Measurements from ENCODE around the gene PRR3. TPM values are rescaled to one million over a fixed set of nuclear protein-coding genes. Genes with fewer than 3 reads are reported as not detected.

The PRR3 gene
- total and polyA plus RNA-seq, 9 of the 15 experiments (the other 6 are each of a cell fraction or from before 2014, with no cell fraction given), result 23.5 to 59.6 (median 28.8) TPM

DNA sequence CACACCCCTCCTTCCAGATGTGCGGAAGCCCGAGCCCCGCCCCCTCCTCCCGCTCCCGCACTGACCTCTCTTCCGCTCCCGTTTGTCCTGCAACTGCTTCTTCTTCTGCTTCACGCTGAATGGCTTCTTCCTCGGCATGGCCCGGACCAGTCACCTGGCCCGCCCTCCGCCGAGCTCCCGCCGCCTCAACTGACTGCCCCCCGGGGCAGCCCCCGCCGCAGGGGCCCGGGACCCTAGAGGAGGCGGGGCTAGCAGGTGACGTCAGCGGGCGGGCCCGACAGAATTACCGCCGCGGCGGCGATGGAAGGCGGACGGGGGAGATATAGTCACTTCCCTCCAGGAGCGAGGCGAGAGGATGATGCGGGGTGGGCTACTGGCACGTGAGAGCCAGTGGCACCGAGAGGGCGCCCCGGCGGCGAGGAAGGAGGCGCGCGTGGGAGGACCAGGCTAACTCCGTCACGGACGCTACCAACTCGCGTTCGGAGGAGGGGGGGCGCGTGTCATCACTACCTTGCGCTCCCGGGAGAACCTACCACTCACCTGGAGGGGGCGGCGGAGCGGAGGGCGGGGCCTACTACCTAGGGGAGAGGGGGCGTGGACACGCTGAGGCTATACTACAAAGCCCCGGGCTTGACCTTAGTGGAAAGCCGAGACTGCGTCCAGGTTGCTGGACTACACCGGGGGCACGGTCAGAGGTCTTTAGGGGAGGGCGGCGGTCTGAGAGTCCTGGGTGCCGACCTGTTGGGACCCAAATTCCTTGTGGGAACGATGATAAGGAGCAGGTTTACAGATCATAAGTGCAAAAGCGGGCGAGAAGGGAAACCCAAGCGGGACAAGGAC, 809 bp upstream of the PRR3 start, which contains the start of gene GNL1 (continued):
- TF ChIP-seq, protein P1, sequence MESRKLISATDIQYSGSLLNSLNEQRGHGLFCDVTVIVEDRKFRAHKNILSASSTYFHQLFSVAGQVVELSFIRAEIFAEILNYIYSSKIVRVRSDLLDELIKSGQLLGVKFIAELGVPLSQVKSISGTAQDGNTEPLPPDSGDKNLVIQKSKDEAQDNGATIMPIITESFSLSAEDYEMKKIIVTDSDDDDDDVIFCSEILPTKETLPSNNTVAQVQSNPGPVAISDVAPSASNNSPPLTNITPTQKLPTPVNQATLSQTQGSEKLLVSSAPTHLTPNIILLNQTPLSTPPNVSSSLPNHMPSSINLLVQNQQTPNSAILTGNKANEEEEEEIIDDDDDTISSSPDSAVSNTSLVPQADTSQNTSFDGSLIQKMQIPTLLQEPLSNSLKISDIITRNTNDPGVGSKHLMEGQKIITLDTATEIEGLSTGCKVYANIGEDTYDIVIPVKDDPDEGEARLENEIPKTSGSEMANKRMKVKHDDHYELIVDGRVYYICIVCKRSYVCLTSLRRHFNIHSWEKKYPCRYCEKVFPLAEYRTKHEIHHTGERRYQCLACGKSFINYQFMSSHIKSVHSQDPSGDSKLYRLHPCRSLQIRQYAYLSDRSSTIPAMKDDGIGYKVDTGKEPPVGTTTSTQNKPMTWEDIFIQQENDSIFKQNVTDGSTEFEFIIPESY (CRISPR knock-in tag; IDR thresholded peaks at IDR 0.05), result no peak
- TF ChIP-seq, protein P2, sequence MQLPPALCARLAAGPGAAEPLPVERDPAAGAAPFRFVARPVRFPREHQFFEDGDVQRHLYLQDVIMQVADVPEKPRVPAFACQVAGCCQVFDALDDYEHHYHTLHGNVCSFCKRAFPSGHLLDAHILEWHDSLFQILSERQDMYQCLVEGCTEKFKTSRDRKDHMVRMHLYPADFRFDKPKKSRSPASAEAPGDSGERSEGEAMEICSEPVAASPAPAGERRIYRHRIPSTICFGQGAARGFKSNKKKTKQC (CRISPR knock-in tag; IDR thresholded peaks at IDR 0.05), result peak; percentile 75
- TF ChIP-seq TRIM28 (IDR thresholded peaks at IDR 0.05) (0 out of 2 replicates have a peak, but pooled peaks have one; percentile 15), ZBTB1 (CRISPR knock-in tag; IDR thresholded peaks at IDR 0.05; ENCODE audit: borderline replicate concordance, low read depth) (0 out of 2 replicates have a peak, but pooled peaks have one; percentile 8), ZNF584 (CRISPR knock-in tag; IDR thresholded peaks at IDR 0.05; ENCODE audit: low read depth) (0 out of 2 replicates have a peak, but pooled peaks have one; percentile 5), ZNF347 (CRISPR knock-in tag; IDR thresholded peaks at IDR 0.05; ENCODE audit: low read depth) (no peak), ZC3H8 (IDR thresholded peaks at IDR 0.05) (no peak), RHOXF2B (CRISPR knock-in tag; conservative IDR thresholded peaks at IDR 0.05) (no peak), FOXK2 (conservative IDR thresholded peaks at IDR 0.05 in 1 of 2, IDR thresholded peaks at IDR 0.05 in 1 of 2; ENCODE audit: low read depth in 2 of 2) (peak in 1 of 2 experiments; percentile 99; a peak in 2 of 4 replicates), ARID1B (IDR thresholded peaks at IDR 0.05) (peak; percentile 63; the same call in 1 of the 2 replicates), MCM2 (IDR thresholded peaks at IDR 0.05; ENCODE audit: low read depth) (no peak)
- TF ChIP-seq, protein P3, sequence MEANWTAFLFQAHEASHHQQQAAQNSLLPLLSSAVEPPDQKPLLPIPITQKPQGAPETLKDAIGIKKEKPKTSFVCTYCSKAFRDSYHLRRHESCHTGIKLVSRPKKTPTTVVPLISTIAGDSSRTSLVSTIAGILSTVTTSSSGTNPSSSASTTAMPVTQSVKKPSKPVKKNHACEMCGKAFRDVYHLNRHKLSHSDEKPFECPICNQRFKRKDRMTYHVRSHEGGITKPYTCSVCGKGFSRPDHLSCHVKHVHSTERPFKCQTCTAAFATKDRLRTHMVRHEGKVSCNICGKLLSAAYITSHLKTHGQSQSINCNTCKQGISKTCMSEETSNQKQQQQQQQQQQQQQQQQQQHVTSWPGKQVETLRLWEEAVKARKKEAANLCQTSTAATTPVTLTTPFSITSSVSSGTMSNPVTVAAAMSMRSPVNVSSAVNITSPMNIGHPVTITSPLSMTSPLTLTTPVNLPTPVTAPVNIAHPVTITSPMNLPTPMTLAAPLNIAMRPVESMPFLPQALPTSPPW (CRISPR knock-in tag; IDR thresholded peaks at IDR 0.05), result peak; percentile 96
- TF ChIP-seq, protein P4, sequence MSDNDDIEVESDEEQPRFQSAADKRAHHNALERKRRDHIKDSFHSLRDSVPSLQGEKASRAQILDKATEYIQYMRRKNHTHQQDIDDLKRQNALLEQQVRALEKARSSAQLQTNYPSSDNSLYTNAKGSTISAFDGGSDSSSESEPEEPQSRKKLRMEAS (CRISPR knock-in tag; IDR thresholded peaks at IDR 0.05), result peak; percentile 80
- TF ChIP-seq, protein P5, sequence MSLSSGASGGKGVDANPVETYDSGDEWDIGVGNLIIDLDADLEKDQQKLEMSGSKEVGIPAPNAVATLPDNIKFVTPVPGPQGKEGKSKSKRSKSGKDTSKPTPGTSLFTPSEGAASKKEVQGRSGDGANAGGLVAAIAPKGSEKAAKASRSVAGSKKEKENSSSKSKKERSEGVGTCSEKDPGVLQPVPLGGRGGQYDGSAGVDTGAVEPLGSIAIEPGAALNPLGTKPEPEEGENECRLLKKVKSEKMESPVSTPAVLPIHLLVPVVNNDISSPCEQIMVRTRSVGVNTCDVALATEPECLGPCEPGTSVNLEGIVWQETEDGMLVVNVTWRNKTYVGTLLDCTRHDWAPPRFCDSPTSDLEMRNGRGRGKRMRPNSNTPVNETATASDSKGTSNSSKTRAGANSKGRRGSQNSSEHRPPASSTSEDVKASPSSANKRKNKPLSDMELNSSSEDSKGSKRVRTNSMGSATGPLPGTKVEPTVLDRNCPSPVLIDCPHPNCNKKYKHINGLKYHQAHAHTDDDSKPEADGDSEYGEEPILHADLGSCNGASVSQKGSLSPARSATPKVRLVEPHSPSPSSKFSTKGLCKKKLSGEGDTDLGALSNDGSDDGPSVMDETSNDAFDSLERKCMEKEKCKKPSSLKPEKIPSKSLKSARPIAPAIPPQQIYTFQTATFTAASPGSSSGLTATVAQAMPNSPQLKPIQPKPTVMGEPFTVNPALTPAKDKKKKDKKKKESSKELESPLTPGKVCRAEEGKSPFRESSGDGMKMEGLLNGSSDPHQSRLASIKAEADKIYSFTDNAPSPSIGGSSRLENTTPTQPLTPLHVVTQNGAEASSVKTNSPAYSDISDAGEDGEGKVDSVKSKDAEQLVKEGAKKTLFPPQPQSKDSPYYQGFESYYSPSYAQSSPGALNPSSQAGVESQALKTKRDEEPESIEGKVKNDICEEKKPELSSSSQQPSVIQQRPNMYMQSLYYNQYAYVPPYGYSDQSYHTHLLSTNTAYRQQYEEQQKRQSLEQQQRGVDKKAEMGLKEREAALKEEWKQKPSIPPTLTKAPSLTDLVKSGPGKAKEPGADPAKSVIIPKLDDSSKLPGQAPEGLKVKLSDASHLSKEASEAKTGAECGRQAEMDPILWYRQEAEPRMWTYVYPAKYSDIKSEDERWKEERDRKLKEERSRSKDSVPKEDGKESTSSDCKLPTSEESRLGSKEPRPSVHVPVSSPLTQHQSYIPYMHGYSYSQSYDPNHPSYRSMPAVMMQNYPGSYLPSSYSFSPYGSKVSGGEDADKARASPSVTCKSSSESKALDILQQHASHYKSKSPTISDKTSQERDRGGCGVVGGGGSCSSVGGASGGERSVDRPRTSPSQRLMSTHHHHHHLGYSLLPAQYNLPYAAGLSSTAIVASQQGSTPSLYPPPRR (CRISPR knock-in tag; IDR thresholded peaks at IDR 0.05; ENCODE audit: borderline replicate concordance), result no peak
